DOHH2 (cell line): Measurements from ENCODE around the gene PDE7B.

Source experiments
- EZH2phosphoT487 ChIP-seq: fragments of 200-600 bp; sonication (generic); IDR thresholded peaks from 2 replicates; pipeline ENCODE4 v1.6.1; 2017; ENCODE audit warnings: borderline replicate concordance, mild to moderate bottlenecking, antibody characterized with exemption, low read length, moderate library complexity, mixed read lengths
- TF ChIP-seq, protein P1 (sequence below): fragments of 200-600 bp; sonication (generic); IDR thresholded peaks from one replicate; pipeline ENCODE4 v1.5.1; 2014; ENCODE audit warnings: antibody characterized with exemption, mild to moderate bottlenecking, low read depth, low read length; ENCODE audit not compliant: poor library complexity, severe bottlenecking

DNA sequence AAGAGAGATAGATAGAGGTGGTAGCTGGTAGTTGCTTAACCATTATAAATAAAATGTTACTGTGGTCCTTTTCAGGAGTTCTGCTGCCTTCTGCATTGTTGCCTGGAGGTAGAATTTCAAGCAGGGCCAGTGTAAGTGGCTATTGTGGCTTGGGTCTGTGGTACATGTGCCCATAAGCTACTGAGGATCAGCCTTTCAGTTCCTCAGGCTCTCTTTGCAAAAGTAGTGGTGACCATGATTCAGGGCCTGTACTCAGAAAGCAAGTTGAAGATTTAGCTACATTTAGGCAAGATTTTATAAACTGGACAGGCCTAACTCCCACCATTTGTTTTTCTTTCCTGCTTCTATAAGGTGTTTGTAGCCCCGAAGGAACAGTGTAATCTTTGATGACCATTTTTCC lies 199.0 kb downstream of the PDE7B start:
- TF ChIP-seq, protein P1, sequence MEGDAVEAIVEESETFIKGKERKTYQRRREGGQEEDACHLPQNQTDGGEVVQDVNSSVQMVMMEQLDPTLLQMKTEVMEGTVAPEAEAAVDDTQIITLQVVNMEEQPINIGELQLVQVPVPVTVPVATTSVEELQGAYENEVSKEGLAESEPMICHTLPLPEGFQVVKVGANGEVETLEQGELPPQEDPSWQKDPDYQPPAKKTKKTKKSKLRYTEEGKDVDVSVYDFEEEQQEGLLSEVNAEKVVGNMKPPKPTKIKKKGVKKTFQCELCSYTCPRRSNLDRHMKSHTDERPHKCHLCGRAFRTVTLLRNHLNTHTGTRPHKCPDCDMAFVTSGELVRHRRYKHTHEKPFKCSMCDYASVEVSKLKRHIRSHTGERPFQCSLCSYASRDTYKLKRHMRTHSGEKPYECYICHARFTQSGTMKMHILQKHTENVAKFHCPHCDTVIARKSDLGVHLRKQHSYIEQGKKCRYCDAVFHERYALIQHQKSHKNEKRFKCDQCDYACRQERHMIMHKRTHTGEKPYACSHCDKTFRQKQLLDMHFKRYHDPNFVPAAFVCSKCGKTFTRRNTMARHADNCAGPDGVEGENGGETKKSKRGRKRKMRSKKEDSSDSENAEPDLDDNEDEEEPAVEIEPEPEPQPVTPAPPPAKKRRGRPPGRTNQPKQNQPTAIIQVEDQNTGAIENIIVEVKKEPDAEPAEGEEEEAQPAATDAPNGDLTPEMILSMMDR = no peak
- TF ChIP-seq EZH2phosphoT487 = no peak
